ENCODE data around the gene SNUPN. TPM values are rescaled to one million over a fixed set of nuclear protein-coding genes. Genes with fewer than 3 reads are reported as not detected.

Gene SNUPN
- total and polyA plus RNA-seq, 2 of the 8 experiments (the other 6 are each of a cell fraction or from before 2014, with no cell fraction given) = 13.3 to 28.2 TPM

DNA sequence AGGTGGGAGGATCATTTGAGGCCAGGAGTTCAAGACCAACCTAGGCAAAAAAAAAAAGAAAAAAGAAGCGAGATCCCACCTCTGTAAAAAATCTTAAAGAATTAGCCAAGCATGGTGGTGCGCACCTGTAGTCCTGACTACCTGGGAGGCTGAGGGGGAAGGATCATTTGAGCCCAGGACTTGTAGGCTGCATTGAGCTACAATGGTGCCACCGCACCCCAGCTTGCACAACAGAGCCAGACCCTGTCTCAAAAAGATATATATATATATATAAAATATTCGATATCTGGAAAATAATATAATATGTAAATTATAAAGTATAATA, 15.6 kb upstream of the SNUPN start:
- peaks cover 9% of the 10 kb centered on the region for H3K23me2 ChIP-seq (ENCODE audit: low read depth, low read length)
- H2AFZ ChIP-seq (ENCODE audit: low read length) = no peak overlapping the region
- H3K9ac ChIP-seq (replicated peaks in 1 of 4; ENCODE audit: extremely low read depth in 1 of 4, low read depth in 3 of 4, low read length in 3 of 4) = 0 out of 7 replicates have a peak overlapping the region, but pooled peaks of 1 of the 4 experiments have one; percentile 97
- H3K4me2 ChIP-seq (ENCODE audit: insufficient read depth in 1 of 2, low read depth in 2 of 2, low read length in 2 of 2) = peak overlapping the region; percentile 73 to 98; a peak in 3 of 4 replicates
- DNase-seq (ENCODE audit: low read depth in 1 of 2, low spot score in 2 of 2) = no peak
- CTCF ChIA-PET (ENCODE audit: partially characterized antibody) = interaction anchor here (0.6 to 5.4 kb wide), 8 partner anchors 15 to 113 kb away, joined by 3 to 24 read pairs (median 4); partner anchors contain the start of gene SNUPN
- H3K14ac ChIP-seq (ENCODE audit: insufficient read length) = no peak overlapping the region
- 77% methylated on average over 4 of the region's 4 CpGs; no CpG with 5 or more reads in 1 of the 2 experiments for WGBS, 2 experiments (ENCODE audit: extremely low coverage in 1 of 2, insufficient coverage in 1 of 2, insufficient read length in 1 of 2, insufficient replicate concordance in 2 of 2, low coverage in 1 of 2, low lambda C conversion rate in 2 of 2, missing lambda C conversion rate in 1 of 2)
- FAIRE-seq = no peak
- no peak overlapping the region for H3K56ac ChIP-seq (replicated peaks; ENCODE audit: insufficient read length, low read depth, low read length)
- POLR2A ChIA-PET (ENCODE audit: partially characterized antibody) = interaction anchor here (1.0 to 8.2 kb wide), 9 partner anchors 12 to 189 kb away, joined by 3 to 73 read pairs (median 9); partner anchors contain the start of genes SIN3A and SNUPN
- TF ChIP-seq CHD1 (IDR thresholded peaks at IDR 0.05; ENCODE audit: low read depth, low read length) (no peak), CBX8 (IDR thresholded peaks at IDR 0.05; ENCODE audit: borderline replicate concordance, low read depth, low read length) (no peak), SUZ12 (IDR thresholded peaks at IDR 0.05; ENCODE audit: low read length) (no peak), SIN3A (conservative IDR thresholded peaks at IDR 0.05 in 1 of 2, IDR thresholded peaks at IDR 0.05 in 1 of 2; ENCODE audit: low read depth in 1 of 2, low read length in 2 of 2) (no peak), CEBPB (IDR thresholded peaks at IDR 0.05; ENCODE audit: low read depth, low read length) (no peak), EZH2 (IDR thresholded peaks at IDR 0.05; ENCODE audit: low read depth, low read length, severe bottlenecking) (no peak), MAX (IDR thresholded peaks at IDR 0.05) (no peak), TCF12 (IDR thresholded peaks at IDR 0.05; ENCODE audit: low read depth, low read length) (no peak), POU5F1 (IDR thresholded peaks at IDR 0.05; ENCODE audit: low read depth, low read length) (no peak), RXRA (IDR thresholded peaks at IDR 0.05; ENCODE audit: insufficient read depth, low read depth, low read length) (no peak), TBP (IDR thresholded peaks at IDR 0.05; ENCODE audit: low read depth, low read length) (no peak), NANOG (IDR thresholded peaks at IDR 0.05; ENCODE audit: insufficient read depth, low read depth, low read length, poor library complexity, severe bottlenecking) (no peak)
- H3K4ac ChIP-seq (replicated peaks; ENCODE audit: insufficient read length, low read depth, low read length) = no peak overlapping the region
- peaks cover 10 to 19% of the 10 kb centered on the region in 2 experiments for H4K20me1 ChIP-seq (replicated peaks in 1 of 2; ENCODE audit: control insufficient read depth in 1 of 2, insufficient read depth in 2 of 2, low read length in 2 of 2)
- H2BK5ac ChIP-seq (ENCODE audit: low read depth, low read length) = no peak overlapping the region
- H3K23ac ChIP-seq (ENCODE audit: insufficient read length) = no peak overlapping the region
- H2BK15ac ChIP-seq (ENCODE audit: low read length) = no peak overlapping the region
- H2BK120ac ChIP-seq (replicated peaks; ENCODE audit: low read depth, low read length) = no peak overlapping the region
- H2BK12ac ChIP-seq (ENCODE audit: low read depth, low read length) = no peak overlapping the region
- H4K8ac ChIP-seq (ENCODE audit: extremely low read depth, insufficient read depth, low read length) = no peak overlapping the region
- 0 out of 8 replicates have a peak, but pooled peaks cover 0 to 4% (median 0%) of the 10 kb centered on the region in 4 experiments for H3K36me3 ChIP-seq (ENCODE audit: control insufficient read depth in 2 of 4, insufficient read depth in 4 of 4, low read length in 3 of 4)
- H3K79me2 ChIP-seq (ENCODE audit: control insufficient read depth in 1 of 2, insufficient read depth in 2 of 2, low read length in 2 of 2) = peaks cover 10 to 32% of the 10 kb centered on the region in 2 experiments
- H2BK20ac ChIP-seq (ENCODE audit: low read length) = no peak overlapping the region
- no peak overlapping the region; the same call in 1 of the 2 replicates for H3K27ac ChIP-seq (ENCODE audit: low read depth, low read length)
- H3K4me3 ChIP-seq (ENCODE audit: extremely low read depth in 1 of 4, insufficient read depth in 2 of 4, low read depth in 3 of 4, low read length in 4 of 4) = peak overlapping the region in 2 of 4 experiments; percentile 51 to 82; a peak in 4 of 8 replicates
- H3K9me3 ChIP-seq (ENCODE audit: insufficient read depth in 2 of 2, low read depth in 1 of 2, low read length in 1 of 2) = no peaks in the 10 kb centered on the region
- H3K18ac ChIP-seq (ENCODE audit: extremely low read depth, low read length) = no peak overlapping the region
- H4K5ac ChIP-seq (ENCODE audit: insufficient read length, low read depth, low read length) = no peak overlapping the region
- no peak overlapping the region for H4K91ac ChIP-seq (replicated peaks; ENCODE audit: insufficient read length, low read length)
- peaks cover 0 to 8% (median 5%) of the 10 kb centered on the region in 4 experiments; a peak in 5 of 7 replicates for H3K4me1 ChIP-seq (replicated peaks in 1 of 4; ENCODE audit: control insufficient read depth in 3 of 4, insufficient read depth in 4 of 4, low read length in 3 of 4)
- H3K27me3 ChIP-seq (replicated peaks in 1 of 4; ENCODE audit: control insufficient read depth in 3 of 4, extremely low read depth in 1 of 4, insufficient read depth in 3 of 4, low read length in 3 of 4) = peaks cover 0 to 5% (median 4%) of the 10 kb centered on the region in 4 experiments; a peak in 5 of 7 replicates
- peaks cover 13% of the 10 kb centered on the region for H3K79me1 ChIP-seq (ENCODE audit: low read depth, low read length)
- no peak overlapping the region for H2AK5ac ChIP-seq (ENCODE audit: low read depth, low read length)

Data from H1 (cell line).